ENCODE results near the gene TUBGCP3.

DNA sequence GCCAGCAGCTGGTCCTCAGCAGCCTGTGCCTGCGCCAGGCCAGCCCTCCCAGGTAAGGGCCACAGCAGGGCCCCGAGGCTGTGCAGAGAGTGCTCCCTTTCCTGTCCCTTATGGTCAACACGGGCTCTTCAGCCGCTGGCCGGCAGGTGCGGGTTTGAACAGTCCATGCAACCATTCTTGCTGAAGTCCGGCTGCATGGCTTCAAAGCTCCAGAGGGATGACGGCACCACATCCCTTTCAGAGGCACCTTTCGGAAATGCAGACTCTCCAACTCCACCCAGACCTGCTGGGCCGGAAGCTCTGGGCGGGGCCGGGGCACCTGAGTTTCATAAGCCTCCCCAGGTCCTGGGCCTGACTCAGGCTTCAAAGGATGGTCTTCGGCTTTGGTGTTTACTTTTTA, 130.5 kb downstream of the TUBGCP3 start:
- TF ChIP-seq CTCF (IDR thresholded peaks at IDR 0.05) (no peak), POLR2A (IDR thresholded peaks at IDR 0.05) (no peak)
